Vagina (tissue), 2 donors: ENCODE data around the gene LAMC1.

Experiments
- CTCF ChIP-seq, 3 experiments: fragments of 450-650 bp in 2 of 3; fragments of 200-600 bp in 1 of 3; sonication (generic) in 1 of 3; IDR thresholded peaks; one replicate each; pipeline ENCODE4 v1.5.1; 2017 to 2019; ENCODE audit warnings: antibody characterized with exemption in 3 of 3, mild to moderate bottlenecking in 2 of 3, moderate library complexity in 2 of 3
- POLR2A ChIP-seq, 2 donors: fragments of 450-650 bp; IDR thresholded peaks; one replicate each; pipeline ENCODE4 v1.6.1; 2017; ENCODE audit warnings: antibody characterized with exemption in 2 of 2, mild to moderate bottlenecking in 2 of 2, moderate library complexity in 2 of 2
- POLR2AphosphoS5 ChIP-seq, 2 donors: sonication (generic); formaldehyde crosslinking; IDR thresholded peaks; one replicate each; pipeline ENCODE4 v1.9.0; 2017; ENCODE audit warnings: antibody characterized with exemption in 2 of 2, mild to moderate bottlenecking in 2 of 2, low read depth in 1 of 2; ENCODE audit not compliant: insufficient read depth in 1 of 2

GRCh38 chr1:183106746-183107145, 83.5 kb downstream of the LAMC1 start:
- TF ChIP-seq CTCF (IDR thresholded peaks at IDR 0.05) (no peak), POLR2A (IDR thresholded peaks at IDR 0.05) (no peak), POLR2AphosphoS5 (IDR thresholded peaks at IDR 0.05; ENCODE audit: insufficient read depth in 1 of 2, low read depth in 1 of 2) (no peak)
